Epithelial cell of proximal tubule (primary cell): ENCODE data around the gene KRTAP10-10. TPM values are rescaled to one million over a fixed set of nuclear protein-coding genes. Genes with fewer than 3 reads are reported as not detected.
"Not testable (repeated sequence)": the region's sequence is repeated elsewhere in the genome, so short reads cannot be mapped to it uniquely, and the experiment has no call there.

Experiments
- DNase-seq: peaks from one replicate; pipeline ENCODE4 v3.0.0-alpha.2; 2011; ENCODE audit warnings: low read depth
- H3K4me3 ChIP-seq: 2 replicates; pipeline ENCODE4 v1.5.1; 2011; ENCODE audit warnings: low read depth, mild to moderate bottlenecking, low read length
- total RNA-seq: library from RNA; depleted of rRNA; stranded (reverse); fragments of >200 nt; gene quantifications from 2 replicates; pipeline ENCODE4 v1.2.3, GENCODE V29; 2015
- TF ChIP-seq, protein P1 (sequence below): conservative IDR thresholded peaks from 2 replicates; pipeline ENCODE4 v1.5.1; 2012; ENCODE audit warnings: low read depth, mild to moderate bottlenecking, low read length

Gene KRTAP10-10, protein sequence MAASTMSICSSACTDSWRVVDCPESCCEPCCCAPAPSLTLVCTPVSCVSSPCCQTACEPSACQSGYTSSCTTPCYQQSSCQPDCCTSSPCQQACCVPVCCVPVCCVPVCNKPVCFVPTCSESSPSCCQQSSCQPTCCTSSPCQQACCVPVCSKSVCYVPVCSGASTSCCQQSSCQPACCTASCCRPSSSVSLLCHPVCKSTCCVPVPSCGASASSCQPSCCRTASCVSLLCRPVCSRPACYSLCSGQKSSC
- not detected in 2 replicates for total RNA-seq

DNA sequence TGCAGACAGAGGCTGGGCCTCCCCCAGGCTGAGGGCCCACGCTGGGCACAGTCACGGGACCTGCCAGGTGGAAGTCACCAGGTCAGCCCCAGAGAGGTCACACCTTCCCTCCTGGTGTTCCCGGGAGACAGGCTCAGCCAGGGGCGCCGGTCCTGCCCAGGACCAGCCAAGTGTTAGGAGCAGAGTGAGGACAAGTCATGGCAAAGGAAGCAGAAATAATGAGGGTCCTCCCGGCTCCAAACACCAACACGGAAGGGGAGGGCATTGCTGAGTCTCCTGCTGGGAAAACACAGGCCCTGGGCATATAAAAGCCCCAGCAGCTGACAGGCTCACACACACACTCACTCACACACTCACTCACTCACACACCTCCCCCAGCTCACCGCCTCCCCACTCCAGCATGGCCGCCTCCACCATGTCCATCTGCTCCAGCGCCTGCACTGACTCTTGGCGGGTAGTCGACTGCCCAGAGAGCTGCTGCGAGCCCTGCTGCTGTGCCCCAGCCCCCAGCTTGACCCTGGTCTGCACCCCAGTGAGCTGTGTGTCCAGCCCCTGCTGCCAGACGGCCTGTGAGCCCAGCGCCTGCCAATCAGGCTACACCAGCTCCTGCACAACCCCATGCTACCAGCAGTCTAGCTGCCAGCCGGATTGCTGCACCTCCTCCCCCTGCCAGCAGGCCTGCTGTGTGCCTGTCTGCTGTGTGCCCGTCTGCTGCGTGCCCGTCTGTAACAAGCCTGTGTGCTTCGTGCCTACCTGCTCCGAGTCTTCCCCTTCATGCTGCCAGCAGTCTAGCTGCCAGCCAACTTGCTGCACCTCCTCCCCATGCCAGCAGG, at the start of gene KRTAP10-10:
KRTAP10-10 (plus strand) TSS at position 339 of the 833 bp plus-strand sequence; CDS start at position 401, 62 bp downstream.
- TF ChIP-seq, protein P1, sequence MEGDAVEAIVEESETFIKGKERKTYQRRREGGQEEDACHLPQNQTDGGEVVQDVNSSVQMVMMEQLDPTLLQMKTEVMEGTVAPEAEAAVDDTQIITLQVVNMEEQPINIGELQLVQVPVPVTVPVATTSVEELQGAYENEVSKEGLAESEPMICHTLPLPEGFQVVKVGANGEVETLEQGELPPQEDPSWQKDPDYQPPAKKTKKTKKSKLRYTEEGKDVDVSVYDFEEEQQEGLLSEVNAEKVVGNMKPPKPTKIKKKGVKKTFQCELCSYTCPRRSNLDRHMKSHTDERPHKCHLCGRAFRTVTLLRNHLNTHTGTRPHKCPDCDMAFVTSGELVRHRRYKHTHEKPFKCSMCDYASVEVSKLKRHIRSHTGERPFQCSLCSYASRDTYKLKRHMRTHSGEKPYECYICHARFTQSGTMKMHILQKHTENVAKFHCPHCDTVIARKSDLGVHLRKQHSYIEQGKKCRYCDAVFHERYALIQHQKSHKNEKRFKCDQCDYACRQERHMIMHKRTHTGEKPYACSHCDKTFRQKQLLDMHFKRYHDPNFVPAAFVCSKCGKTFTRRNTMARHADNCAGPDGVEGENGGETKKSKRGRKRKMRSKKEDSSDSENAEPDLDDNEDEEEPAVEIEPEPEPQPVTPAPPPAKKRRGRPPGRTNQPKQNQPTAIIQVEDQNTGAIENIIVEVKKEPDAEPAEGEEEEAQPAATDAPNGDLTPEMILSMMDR, result no peak
- no peak for DNase-seq
- H3K4me3 ChIP-seq, result no peak within 1 kb of the TSS

DNA sequence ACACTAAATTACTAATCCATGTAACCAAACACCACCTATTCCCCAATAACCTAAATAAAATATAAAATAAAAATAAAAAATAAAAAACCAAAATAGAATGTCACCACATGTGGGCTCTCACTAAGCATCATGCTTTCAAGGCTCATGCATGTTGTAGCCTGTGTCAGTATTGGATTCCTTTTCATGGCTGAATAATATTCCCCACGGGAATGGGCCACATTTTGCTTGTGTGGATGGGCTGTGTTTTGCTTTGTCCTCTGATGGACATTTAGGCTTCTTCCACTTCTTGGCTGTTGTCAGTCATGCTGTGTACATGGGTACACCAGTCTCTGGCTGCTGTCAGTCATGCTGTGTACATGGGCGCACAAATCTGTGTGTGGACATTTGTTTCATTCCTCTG, 48.1 kb upstream of the KRTAP10-10 start:
- no peak overlapping the region for H3K4me3 ChIP-seq
- TF ChIP-seq, protein P1, result no peak
- no peak for DNase-seq

DNA sequence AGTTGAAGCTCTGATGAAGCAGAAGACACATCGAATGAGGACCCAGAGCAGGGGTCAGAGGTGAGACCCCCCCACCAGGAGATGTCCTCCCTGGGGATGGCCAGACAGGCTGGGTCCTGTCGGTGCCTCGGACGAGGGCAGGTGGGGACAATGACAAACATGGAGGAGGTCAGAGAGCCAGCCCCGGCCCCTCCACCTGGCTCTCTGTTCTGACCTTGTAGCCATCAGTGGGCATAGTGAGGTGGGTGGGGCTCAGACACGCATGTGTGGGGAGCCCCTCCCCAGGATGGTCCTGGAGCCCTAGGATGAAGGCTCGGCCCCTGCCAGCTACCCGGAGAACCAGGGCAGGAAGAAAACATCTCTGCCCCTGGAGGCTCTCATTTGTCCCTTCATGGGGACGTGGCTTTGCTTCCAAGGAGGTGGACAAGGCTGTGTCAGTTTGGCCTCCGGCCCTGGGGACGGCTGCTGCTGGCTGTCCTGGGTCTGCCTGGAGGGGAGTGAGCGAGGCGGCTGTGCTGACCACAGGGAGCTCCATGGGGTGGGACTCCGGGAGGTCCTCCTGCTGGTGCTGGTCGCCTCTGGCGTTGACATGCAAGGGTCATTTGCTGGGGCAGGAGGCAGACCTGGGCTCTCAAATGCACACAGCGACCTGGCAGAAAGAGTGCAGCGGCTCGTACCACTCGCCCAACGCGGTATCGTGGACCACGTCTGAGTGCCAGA, 47.4 kb upstream of the KRTAP10-10 start:
- TF ChIP-seq, protein P1, result no peak
- no peak overlapping the region for H3K4me3 ChIP-seq
- no peak for DNase-seq

DNA sequence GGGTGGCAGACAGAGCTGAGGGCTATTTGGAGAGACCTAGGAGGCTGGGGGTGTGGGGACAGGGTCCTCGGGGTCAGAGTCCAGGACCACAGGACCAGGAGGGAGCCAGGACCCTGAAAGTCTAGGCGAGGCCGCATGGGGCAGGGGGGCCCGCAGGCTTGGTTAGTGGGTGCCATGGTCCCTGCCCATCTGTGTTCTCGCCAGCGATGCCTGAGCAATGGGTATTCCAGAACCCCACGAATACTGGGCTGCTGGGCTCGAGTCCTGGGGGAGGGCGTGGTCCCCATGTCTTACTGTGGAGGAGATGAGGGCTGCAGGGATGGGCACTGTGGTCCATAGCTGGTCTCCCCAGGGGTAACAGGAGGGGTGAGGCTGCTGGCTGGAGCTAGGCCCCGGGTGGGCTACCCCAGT, 46.8 kb upstream of the KRTAP10-10 start:
- DNase-seq, result no peak
- TF ChIP-seq, protein P1, result no peak
- H3K4me3 ChIP-seq, result no peak overlapping the region

DNA sequence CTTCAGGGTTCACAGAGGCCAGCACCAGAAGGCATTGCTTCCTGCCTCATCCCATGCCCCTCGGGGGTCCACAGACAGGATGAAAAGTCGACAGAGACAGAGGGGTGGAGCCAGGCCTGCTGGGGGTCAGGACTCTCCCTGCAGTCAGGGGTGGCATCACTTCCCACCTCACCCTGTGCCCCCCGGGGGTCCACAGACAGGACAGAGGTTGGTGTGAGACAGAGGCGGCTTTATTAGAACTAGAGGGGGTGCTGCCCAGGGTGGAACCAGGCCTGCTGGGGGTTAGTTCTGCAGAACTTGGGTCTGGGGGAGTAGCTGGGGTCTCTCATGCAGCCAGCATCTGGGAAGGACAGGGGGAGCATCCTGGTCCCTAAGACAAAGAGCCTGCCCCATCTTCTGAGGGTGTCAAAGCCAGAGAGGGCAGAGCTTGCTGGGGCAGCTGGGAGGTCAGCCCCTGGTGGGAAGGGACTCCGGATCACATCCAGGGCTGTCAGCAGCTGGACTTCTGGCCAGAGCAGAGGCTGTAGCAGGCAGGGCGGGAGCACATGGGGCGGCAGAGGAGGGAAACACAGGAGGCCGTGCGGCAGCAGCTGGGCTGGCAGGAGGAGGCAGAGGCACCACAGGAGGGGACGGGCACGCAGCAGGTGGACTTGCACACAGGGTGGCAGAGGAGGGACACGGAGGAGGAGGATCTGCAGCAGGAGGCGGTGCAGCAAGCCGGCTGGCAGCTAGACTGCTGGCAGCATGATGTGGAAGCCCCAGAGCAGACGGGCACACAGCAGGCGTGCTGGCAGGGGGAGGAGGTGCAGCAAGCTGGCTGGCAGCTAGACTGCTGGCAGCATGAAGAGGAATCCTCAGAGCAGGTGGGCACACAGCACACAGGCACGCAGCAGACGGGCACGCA, 46.0 kb upstream of the KRTAP10-10 start:
- H3K4me3 ChIP-seq, DNase-seq: not testable (repeated sequence)

DNA sequence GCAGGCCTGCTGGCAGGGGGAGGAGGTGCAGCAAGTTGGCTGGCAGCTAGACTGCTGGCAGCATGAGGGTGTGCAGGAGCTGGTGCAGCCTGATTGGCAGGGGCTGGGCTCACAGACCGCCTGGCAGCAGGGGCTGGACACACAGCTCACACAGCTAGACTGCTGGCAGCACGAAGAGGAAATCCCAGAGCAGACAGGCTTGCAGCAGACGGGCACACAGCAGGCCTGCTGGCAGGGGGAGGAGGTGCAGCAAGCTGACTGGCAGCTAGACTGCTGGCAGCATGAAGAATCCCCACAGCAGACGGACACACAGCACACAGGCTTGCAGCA, 45.4 kb upstream of the KRTAP10-10 start:
- DNase-seq, H3K4me3 ChIP-seq: not testable (repeated sequence)

DNA sequence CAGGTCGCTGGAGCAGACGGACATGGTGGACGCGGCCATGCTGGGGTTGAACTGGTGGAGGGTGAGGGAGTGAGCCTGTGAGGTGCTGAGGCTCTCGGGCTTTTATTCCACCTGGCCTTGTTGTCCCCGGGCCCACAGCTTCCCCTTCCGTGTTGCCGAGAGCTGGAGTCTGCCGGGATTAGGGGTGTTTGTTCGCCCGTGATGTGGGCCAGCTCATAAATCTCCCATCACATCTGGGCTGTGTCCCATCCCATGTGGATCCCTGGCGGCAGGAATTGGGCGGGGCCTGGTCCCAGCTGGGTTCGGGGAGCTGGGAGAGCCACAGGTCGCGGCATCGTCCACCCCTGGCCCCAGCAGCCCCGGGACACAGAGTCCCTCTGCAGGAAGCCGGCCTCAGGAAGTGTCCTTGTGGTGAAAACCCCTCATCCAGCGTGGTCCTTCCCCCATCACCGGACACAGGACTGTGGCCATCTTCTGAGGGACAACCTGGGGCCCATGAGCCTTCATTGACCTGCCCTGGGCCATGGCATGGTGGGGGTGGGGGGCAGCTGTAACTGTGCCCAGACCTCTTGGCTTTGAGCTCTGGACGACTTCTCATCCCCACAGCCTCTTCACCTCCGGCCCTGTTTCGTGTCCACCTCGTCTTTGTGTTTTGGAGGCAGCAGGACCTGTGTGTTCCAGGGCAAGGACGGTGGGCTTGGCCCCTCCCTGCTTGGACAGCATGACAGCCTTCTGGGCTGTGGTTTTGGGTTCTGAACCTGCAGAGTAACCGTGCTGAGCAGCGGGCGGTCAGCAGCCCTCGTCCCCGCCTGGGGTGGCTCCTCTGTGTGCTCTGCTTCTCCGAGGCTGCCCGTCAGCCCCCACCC, 44.5 kb upstream of the KRTAP10-10 start, which contains the start of gene KRTAP10-6:
KRTAP10-6 (minus strand) TSS at position 60 of the 866 bp plus-strand sequence; CDS start at position 39, 21 bp downstream.
- no peak for DNase-seq
- TF ChIP-seq, protein P1, result no peak
- H3K4me3 ChIP-seq, result no peak within 1 kb of the TSS
